Uterus (tissue), 2 donors: ENCODE measurements around the gene PTCD3.

Experiments
- POLR2A ChIP-seq, 2 donors: fragments of 450-650 bp; IDR thresholded peaks; one replicate each; pipeline ENCODE4 v1.6.1; 2016; ENCODE audit warnings: antibody characterized with exemption in 2 of 2, mild to moderate bottlenecking in 1 of 2, moderate library complexity in 1 of 2
- TF ChIP-seq, protein P1 (sequence below), 4 experiments: fragments of 200-600 bp in 2 of 4; fragments of 450-650 bp in 2 of 4; sonication (generic) in 2 of 4; IDR thresholded peaks; one replicate each; pipeline ENCODE4 v1.5.1; 2016 to 2019; ENCODE audit warnings: antibody characterized with exemption in 4 of 4, mild to moderate bottlenecking in 2 of 4, moderate library complexity in 1 of 4

DNA sequence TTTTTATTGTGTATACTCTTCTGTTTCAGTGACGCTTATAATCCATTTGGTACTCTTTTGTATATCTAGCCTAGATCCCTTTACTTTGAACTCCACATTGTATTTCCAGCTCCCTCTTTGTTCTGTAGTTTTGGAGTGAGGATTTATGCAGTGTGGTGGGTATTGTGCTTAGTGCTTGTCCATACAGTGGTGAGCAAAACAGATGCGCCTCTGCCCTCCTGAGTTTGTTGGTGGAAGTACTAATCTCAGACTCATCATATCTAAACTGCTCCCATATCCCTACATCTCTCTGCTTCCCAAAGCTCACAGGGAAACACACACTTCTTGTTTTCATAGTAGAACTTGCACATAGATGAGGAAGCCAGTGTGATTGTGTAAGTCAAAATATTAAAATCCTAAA is 12.1 kb downstream of the PTCD3 start:
- TF ChIP-seq, protein P1, sequence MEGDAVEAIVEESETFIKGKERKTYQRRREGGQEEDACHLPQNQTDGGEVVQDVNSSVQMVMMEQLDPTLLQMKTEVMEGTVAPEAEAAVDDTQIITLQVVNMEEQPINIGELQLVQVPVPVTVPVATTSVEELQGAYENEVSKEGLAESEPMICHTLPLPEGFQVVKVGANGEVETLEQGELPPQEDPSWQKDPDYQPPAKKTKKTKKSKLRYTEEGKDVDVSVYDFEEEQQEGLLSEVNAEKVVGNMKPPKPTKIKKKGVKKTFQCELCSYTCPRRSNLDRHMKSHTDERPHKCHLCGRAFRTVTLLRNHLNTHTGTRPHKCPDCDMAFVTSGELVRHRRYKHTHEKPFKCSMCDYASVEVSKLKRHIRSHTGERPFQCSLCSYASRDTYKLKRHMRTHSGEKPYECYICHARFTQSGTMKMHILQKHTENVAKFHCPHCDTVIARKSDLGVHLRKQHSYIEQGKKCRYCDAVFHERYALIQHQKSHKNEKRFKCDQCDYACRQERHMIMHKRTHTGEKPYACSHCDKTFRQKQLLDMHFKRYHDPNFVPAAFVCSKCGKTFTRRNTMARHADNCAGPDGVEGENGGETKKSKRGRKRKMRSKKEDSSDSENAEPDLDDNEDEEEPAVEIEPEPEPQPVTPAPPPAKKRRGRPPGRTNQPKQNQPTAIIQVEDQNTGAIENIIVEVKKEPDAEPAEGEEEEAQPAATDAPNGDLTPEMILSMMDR (IDR thresholded peaks at IDR 0.05) = no peak
- no peak for TF ChIP-seq POLR2A (IDR thresholded peaks at IDR 0.05)
